Activated CD4-positive, CD25-positive, alpha-beta regulatory T cell treated with anti-CD3 and anti-CD28 coated beads, Interleukin-2, amount 50 U/mL, for 16 hours (primary cell): ENCODE results near the gene ETV6.

ENCODE experiments used
- DNase-seq: peaks from one replicate; pipeline ENCODE4 v3.0.0-alpha.2; 2020; ENCODE audit warnings: low read depth, low spot score

Gene ETV6

DNA sequence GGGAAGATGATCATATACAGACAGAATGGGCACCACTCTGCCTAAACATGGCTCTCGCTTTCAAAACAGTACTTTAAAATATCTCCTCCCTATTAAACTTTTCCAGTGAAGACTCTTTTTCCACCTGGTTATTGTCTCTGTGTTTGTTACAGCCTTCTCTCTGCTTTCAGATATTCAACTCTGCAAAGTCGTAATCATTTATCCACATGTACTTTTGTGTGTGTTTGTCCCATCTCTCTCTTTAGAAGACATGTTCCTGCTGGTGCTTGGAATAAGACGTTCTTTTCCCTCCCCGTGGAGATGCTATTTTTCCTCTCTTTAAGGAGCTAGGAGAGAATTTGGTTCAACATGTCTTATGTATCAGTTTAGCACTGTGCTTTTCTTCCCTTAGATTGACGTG is 45.1 kb downstream of the ETV6 start:
- DNase-seq, result no peak

DNA sequence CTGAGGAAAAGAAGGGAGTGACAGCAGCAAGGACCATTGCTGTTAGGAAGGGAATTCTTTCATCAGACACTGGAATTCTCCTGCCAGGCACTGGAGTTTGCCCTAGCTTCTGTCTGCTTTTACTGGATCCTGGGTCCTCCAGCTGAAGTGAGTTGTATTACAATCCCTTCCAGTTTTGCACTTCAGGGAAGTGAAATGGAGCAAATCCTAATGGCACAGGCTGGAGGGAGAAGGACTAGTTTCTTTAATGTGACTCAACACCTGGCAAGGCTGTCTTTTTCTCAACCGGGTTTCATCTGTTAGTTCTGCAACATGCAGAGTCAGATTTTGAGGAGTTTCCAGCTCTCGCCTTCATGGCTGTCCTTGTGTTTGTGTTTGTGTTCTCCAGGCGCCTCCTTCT is 45.8 kb downstream of the ETV6 start:
- no peak for DNase-seq

DNA sequence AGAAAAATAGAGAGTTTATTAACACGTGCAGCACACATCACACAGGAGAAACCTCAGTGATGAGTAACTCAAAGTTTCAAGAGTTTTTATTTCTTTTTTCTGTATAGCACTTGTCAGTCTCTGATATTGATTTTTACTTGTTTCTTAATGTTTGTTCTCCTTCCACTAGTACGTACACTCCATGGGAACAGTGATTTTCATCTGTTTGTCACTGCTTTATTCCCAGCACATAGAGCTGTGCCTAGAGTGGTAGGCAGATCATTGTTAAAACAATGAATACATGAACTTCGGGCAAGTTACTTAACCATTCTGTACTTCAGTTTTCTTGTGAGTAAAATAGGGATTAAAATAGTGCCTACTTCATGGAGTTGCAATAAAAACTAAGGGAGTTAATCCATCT is 46.6 kb downstream of the ETV6 start:
- no peak for DNase-seq

GRCh38 chr12:11697131-11697530 is 47.7 kb downstream of the ETV6 start:
- no peak for DNase-seq

GRCh38 chr12:11697670-11698387 is 48.4 kb downstream of the ETV6 start:
- DNase-seq, result no peak

GRCh38 chr12:11698729-11699128 is 49.3 kb downstream of the ETV6 start:
- DNase-seq, result no peak

DNA sequence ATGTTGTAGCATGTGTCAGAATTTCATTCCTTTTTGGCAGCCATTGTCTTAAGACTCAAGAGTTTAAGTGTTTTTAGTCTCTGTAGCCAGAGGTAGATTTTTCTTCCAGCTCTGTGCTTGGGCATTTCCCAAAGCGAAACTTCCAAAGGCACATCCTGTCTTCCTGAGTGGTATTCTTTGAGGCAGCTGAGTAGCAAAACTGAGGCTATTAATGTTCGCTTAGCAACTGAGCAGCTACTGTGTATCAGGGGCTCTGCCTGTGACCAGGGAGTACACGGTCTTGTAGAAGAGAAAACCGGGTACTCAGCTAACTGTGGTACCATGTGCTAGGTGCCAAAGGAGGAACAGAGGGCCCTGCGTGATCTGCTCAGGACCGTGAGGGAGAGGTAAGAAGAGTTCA is 52.0 kb downstream of the ETV6 start:
- no peak for DNase-seq

- no peak for DNase-seq
Measured at GRCh38 chr12:11702959-11703358, 53.5 kb downstream of the ETV6 start.

DNA sequence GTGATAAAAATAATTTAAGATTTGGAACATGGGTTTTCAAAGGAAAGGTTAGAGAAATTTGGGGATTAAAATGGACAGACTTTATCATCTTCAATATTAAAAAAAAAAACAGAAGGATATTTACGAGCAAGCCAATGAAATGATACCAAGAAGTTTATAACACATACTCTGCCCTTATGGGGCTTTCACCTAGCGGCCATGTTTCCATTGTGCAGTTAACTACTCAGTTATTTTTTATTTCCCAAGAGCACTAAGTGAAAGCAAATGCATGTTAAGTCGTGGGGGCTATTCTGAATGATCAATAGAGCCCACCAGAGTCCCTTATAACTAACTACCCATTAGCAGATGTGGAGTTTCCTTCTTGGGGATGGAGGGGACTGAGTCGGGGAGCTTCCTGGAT is 53.9 kb downstream of the ETV6 start:
- DNase-seq, result no peak

- DNase-seq, result no peak
Measured at GRCh38 chr12:11704089-11704488, 54.6 kb downstream of the ETV6 start.

DNA sequence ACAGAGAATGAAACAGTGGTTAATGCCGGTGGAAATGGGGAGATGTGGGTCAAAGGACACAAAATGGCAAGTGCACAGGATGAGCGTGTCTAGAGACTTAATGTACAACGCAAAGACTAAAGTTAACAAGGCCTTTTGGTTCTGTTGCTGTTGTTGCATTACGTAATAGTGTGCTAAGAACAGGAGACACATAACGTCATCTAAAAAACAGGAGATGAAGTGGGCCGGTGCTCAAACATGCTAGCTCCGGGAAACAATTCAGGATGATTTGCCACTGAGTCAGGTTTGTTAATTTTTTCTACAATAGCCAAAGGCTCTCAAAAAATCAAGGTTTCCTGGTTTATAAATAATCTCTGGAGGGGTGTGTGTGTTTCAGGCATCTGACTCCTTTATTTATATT is 55.5 kb downstream of the ETV6 start:
- DNase-seq, result no peak

DNA sequence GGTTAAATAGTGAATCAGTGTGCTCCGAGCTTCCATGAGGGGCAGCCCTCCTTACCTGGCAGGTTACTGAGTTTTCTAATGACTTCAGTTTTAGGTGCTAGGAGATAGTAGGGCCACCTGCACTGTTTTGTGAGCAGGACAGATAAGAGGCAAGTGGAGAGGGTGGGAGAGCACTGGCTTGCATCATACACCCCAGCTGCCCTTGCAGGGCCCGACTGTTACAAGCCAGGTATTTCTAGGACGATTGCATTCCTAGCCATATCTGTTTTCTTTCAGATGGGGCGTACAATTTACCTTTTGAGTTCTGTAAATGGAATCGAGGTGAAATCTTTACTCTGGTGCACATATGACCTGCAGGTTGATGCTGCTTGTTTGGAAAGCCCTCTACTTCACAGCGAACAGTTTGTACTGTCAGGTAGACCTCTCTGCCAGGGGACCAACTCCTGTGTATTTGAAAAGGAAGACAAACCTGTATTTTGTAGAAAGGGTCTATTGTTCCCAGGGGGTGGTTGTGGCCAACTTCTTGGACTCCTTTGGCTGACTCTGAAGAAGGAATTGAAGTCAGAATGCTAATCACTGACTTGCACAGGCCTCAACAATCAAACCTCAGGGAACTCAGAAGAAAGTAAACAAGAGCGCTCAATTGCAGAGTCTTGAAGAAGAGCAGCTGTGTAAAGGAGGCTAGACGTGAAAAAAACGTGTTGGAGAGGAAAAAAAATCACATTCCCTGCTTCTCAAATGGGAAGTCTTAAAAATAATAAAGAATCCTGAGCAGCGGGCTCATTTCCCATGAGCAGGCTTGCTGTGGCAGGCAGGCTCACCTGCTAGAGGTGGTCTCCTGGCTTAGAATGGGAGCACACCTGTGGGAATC is 57.3 kb downstream of the ETV6 start:
- no peak for DNase-seq

DNA sequence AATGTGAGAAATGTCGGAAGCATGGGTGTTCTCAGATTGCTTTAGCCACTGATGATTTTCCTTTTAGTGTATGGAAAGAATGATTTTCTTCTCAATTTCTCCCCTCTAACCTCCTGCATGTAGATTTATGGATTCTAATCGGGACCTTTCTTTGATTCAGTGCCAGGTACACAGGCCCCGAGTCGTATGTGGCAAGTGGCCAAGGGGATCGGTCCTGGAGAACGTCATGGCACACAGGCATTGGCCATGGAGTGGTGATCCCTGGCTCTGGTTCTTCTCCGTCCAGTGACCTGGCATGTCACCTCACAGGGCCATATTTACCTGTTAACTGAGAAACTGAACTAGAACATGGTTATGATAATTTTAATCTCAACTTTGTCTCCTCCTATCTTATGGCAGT is 58.1 kb downstream of the ETV6 start:
- DNase-seq, result no peak

- no peak for DNase-seq
Measured at GRCh38 chr12:11709513-11709912, 60.0 kb downstream of the ETV6 start.

DNA sequence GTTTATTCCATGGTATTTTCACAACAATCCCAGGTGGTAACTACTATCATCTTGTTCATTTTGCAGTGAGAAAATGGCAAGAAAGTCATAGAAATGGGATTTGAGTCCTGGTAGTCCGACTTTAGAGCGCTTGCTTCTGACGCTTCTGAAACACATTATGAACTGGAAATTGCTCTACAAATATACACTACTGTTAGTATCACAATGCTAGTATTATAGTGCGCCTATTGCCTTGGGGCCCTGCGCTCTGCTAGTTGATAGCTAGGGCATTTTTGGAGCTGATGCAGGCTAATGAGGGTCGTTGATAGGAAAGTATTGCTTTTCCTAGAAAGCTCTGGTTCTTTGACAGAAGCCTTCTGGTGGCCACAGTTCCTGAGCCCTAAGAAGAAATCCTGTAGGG is 61.0 kb downstream of the ETV6 start:
- no peak for DNase-seq

- DNase-seq, result no peak
Measured at GRCh38 chr12:11710906-11711305, 61.4 kb downstream of the ETV6 start.

DNA sequence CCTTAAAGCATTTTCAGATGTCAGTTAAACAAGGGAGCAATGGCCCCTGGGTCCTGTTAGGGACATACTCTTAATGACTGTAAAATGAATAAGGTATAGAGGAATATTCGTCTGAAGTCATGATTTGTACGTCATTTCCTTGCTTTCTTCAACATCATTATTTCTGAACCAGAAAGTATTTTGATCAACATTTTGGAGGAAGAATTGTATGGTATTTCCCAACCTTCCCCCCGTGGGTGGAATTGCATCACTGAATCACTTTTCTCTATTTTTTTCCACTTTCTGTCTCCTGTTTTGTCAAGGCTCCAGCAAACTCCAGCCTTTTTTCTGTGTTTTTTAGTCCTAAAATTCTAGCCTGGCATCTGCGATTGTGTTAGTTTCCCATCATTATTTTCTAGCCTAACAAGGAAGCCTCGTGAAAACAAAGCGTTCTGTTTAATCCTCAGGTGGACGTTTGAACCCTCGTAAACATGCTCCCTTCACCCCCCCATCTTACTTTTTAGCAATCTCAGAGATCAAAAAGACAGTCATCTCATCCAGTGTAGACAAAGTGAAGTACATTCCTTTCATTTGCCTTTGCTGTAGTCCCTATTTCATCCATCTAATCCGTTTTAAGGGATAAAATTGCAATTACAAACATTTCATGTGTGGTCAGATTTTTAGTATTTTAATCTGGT is 62.3 kb downstream of the ETV6 start:
- no peak for DNase-seq

- DNase-seq, result no peak
Measured at GRCh38 chr12:11712491-11712890, 63.0 kb downstream of the ETV6 start.

DNA sequence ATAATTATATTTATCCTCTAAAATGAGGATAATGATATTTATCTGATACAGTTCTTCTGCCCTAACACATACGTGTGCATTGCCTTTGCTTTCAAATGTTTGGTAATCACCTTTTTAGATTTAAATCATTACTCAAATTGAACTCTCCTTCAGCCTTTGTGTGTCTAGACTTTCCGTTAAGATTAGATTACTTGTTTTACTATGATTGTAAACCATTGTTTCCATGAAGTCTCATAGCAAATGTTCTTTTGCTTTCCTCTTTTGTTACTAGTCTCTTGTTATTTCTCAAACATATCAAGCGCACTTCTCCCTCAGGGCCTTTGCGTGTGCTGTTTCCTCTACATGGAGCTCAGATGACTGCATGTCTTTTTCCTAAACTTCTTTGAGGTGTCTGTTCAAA is 63.7 kb downstream of the ETV6 start:
- DNase-seq, result no peak

GRCh38 chr12:11714626-11715025 is 65.2 kb downstream of the ETV6 start:
- DNase-seq, result no peak

- no peak for DNase-seq
Measured at GRCh38 chr12:11715621-11716020, 66.1 kb downstream of the ETV6 start.

- no peak for DNase-seq
Measured at GRCh38 chr12:11716794-11717518, 67.5 kb downstream of the ETV6 start.
